GM10248 (cell line): ENCODE measurements around the gene KRTAP9-8.
"Not testable (repeated sequence)": the region's sequence is repeated elsewhere in the genome, so short reads cannot be mapped to it uniquely, and the experiment has no call there.

Experiments used
- CTCF ChIA-PET: fragments of 300-600 bp; sonication (Branson Sonifier 250); formaldehyde crosslinking; extraction: SDS; loops from one replicate; lab custom pipeline; 2021; ENCODE audit warnings: antibody characterized with exemption; lab: Yijun Ruan, JAX
- POLR2A ChIA-PET: fragments of 350-650 bp; sonication (Branson Sonifier 250); formaldehyde crosslinking; extraction: SDS; loops from one replicate; lab custom pipeline; 2020; ENCODE audit warnings: antibody characterized with exemption; lab: Yijun Ruan, JAX
- DNase-seq: peaks from one replicate; pipeline ENCODE4 v3.0.0; 2012; ENCODE audit errors: extremely low spot score
- TF ChIP-seq, protein P1 (sequence below): IDR thresholded peaks from 2 replicates; pipeline ENCODE4 v1.5.1; 2012; ENCODE audit warnings: mild to moderate bottlenecking, low read depth; ENCODE audit errors: extremely low read depth, missing control alignments, control extremely low read depth

The KRTAP9-8 gene

DNA sequence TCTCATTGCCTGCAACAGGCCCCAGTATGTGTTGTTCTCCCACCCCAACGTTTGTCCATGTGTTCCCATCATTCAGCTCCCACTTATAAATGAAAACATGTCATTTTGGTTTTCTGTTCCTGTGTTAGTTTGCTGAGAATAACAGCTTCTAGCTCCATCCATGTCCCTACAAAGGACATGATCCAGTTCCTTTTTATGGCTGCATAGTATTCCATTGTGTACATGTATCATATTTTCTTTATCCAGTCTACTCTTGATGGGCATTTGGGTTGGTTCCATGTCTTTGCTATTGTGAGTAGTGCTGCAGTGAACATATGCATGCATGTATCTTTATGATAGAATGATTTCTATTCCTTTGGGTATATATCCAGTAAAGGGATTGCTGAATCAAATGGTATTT, 22.1 kb upstream of the KRTAP9-8 start:
- ChIA-PET POLR2A (no interaction called here), CTCF (no interaction called here)
- no peak for DNase-seq
- TF ChIP-seq, protein P1, sequence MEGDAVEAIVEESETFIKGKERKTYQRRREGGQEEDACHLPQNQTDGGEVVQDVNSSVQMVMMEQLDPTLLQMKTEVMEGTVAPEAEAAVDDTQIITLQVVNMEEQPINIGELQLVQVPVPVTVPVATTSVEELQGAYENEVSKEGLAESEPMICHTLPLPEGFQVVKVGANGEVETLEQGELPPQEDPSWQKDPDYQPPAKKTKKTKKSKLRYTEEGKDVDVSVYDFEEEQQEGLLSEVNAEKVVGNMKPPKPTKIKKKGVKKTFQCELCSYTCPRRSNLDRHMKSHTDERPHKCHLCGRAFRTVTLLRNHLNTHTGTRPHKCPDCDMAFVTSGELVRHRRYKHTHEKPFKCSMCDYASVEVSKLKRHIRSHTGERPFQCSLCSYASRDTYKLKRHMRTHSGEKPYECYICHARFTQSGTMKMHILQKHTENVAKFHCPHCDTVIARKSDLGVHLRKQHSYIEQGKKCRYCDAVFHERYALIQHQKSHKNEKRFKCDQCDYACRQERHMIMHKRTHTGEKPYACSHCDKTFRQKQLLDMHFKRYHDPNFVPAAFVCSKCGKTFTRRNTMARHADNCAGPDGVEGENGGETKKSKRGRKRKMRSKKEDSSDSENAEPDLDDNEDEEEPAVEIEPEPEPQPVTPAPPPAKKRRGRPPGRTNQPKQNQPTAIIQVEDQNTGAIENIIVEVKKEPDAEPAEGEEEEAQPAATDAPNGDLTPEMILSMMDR, result no peak

DNA sequence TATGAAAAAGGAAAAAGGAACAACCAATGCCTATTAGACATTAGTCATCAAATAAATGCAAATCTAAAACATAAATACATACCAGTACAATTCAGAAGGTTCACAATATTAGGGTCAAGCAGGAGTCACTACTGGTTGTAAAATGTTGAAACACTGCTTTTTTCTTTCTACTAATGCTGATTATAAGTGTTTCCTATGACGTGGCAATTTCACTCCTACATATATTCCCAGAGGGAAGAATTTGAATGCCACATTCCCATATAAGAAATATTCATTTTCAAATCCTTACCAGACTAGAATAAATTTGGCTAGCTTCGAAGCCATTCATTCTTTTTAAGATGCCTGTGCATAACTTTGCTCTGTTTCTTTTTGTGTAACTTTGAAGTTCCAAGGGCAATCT, 14.0 kb upstream of the KRTAP9-8 start:
- no peak for DNase-seq
- ChIA-PET CTCF (no interaction called here), POLR2A (no interaction called here)
- TF ChIP-seq, protein P1, result no peak

DNA sequence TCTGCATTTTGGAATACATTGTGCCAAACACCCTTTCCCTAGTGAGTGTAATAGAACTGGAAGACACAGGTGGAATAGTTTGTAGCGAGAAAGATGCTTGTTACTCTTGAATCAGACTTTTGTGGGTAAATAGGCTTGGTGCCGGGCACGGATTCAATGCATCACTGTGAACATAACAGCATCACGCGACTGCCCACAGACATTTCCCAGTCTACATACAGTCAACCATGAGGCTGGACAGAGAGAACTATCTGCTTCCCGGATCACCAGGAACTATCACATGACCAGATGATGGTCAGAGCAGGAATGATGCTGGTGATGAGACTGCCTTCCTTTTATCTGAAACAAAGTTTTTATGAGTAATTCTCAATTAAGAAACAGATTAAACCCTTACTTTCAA, 11.7 kb upstream of the KRTAP9-8 start:
- TF ChIP-seq, protein P1, result no peak
- DNase-seq, result no peak
- CTCF ChIA-PET, result no interaction called here
- POLR2A ChIA-PET, result no interaction called here

- POLR2A ChIA-PET, CTCF ChIA-PET, DNase-seq: not testable (repeated sequence)
These were observed 11.2 kb upstream of the KRTAP9-8 start, which contains the start of gene KRTAP9-2 for GRCh38 chr17:41226598-41227095. Gene KRTAP9-2 (plus strand): TSS chr17:41226648. CDS start chr17:41226655, 7 bp downstream.

DNA sequence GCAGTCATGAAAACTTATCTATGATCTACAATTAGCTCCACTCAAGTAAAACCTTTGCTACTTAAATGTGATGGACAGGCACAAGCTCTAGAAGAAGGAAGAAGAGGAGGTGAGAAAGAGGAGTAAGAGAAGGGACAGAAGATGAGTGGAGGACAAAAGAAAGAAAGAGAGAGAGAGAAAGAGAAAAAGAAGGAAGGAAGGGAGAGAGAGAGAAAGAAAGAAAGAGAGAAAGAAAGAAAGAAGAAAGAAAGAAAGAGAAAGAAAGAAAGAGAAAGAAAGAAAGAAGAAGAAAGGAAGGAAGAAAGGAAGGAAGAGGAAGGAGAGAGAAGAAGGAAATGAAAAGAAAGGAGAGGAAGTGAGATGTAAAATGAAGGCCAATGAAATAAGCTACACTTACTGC, 7.7 kb upstream of the KRTAP9-8 start:
- CTCF ChIA-PET, result no interaction called here
- POLR2A ChIA-PET, result no interaction called here
- no peak for DNase-seq
- TF ChIP-seq, protein P1, result no peak

DNA sequence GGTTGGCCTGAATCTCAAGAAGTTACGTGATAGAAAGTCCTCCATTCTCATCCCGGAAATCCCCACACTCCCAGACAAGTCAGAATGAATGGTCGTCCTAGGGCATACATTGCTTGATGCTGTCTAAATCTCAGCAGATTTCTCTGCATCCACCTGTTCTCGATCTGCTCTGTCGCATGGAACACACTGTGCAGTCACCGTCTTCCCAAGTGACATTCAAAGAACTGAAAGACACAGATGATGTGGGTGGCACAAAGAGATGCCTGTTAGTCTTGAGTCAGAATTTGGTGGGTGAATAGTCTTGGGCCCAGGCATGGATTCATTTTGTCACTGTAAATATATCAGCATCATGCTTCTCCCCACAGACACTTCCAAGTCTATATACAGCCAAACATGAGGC, 6.1 kb upstream of the KRTAP9-8 start:
- CTCF ChIA-PET, result no interaction called here
- no peak for DNase-seq
- POLR2A ChIA-PET, result no interaction called here
- TF ChIP-seq, protein P1, result no peak

DNA sequence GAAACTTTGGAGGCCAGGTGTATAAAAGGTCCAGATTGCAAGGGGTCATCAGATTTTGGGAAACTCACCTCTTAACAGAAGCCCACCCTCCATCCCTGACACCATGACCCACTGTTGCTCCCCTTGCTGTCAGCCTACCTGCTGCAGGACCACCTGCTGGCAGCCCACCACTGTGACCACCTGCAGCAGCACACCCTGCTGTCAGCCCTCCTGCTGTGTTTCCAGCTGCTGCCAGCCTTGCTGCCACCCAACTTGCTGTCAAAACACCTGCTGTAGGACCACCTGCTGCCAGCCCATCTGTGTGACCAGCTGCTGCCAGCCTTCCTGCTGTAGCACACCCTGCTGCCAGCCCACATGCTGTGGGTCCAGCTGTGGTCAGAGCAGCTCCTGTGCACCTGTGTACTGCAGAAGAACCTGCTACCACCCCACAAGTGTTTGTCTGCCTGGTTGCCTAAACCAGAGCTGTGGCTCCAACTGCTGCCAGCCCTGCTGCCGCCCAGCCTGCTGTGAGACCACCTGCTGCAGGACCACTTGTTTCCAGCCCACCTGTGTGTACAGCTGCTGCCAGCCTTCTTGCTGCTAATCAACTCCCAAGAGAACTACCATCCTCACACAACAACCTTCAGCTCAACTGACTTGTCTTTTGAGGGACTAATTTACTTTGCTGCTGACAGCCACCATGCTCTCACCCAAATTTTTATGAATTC, 5.2 kb upstream of the KRTAP9-8 start, which contains the start of gene KRTAP9-3:
Gene KRTAP9-3 (plus strand): TSS at position 51 of the 707 bp plus-strand sequence. CDS start 53 bp downstream, at position 104.
- DNase-seq, CTCF ChIA-PET, POLR2A ChIA-PET: not testable (repeated sequence)

- DNase-seq, POLR2A ChIA-PET, CTCF ChIA-PET: not testable (repeated sequence)
These were observed 683 bp upstream of the KRTAP9-8 start for GRCh38 chr17:41237116-41237515.

DNA sequence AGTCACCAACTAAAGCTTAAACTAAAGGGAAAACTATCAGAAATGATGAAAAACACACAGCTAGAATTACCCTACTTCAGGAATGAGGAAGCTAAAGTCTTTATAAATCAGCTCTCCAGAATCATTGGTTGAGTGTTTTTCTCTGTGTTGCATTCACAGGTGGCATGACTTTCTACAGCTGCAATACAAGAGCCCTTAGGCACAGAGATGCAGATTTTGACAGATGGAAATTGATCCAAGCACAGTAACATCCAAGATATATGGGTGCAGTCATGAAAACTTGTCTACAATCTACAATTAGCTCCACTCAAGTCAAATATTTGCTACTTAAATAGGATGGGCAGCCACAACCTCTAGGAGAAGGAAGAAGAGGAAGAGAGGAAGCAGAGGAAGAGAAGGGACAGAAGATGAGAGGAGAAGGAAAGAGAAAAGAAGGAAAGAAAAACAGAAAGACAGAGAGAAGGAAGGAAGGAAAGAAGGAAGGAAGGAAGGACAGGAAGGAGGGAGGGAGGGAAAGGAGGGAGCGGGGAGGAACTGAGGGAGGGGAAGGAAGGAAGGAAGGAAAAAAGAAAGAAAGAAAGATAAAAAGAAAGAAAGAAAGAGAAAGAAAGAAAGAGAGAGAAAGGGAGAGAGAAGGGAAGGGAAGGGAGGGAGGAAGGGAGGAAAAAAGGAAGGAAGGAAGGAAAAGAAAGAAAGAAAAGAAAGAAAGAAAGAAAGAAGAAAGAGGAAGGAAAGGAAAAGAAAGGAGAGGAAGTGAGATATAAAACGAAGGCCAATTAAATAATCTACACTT, 9.4 kb downstream of the KRTAP9-8 start:
- POLR2A ChIA-PET, DNase-seq, CTCF ChIA-PET: not testable (repeated sequence)

DNA sequence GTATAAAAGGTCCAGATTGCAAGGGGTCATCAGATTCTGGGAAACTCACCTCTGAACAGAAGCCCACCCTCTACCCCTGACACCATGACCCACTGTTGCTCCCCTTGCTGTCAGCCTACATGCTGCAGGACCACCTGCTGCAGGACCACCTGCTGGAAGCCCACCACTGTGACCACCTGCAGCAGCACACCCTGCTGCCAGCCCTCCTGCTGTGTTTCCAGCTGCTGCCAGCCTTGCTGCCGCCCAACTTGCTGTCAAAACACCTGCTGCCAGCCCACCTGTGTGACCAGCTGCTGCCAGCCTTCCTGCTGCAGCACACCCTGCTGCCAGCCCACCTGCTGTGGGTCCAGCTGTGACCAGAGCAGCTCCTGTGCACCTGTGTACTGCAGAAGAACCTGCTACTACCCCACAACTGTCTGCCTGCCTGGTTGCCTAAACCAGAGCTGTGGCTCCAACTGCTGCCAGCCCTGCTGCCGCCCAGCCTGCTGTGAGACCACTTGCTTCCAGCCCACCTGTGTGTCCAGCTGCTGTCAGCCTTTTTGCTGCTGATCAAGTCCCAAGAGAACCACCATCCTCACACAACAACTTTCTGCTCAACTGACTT, 11.9 kb downstream of the KRTAP9-8 start, which contains the start of gene KRTAP9-4:
Gene KRTAP9-4 (plus strand): TSS at position 51 of the 604 bp plus-strand sequence. CDS start 34 bp downstream, at position 85.
- CTCF ChIA-PET, result not testable (repeated sequence)

More for the DNA sequence above, 11.9 kb downstream of the KRTAP9-8 start, which contains the start of gene KRTAP9-4:
- POLR2A ChIA-PET, DNase-seq: not testable (repeated sequence)
